ENCODE results near the gene MPST. TPM values are rescaled to one million over a fixed set of nuclear protein-coding genes. Genes with fewer than 3 reads are reported as not detected.

MPST gene
- polyA plus RNA-seq, 1 donor from 2014 or later = 56.0 TPM

DNA sequence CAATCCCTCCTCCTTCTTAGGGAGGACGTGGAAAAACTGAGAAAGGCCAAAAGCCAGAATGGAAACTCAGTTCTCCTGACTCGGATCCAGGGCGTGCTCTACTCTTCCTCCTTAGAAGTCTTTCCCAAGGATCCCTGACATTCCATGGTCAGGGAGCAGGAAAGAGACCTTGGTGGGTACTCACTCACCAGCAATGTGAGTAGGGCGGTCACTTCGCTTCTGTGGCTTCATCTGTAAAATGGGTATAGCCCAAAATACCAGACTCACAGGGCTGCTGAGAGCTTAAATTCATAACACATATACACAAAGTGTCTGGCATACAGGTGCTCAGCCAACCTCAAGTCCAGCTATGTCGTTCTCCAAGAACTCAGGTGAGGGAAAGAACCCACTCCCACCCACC lies 31.4 kb downstream of the MPST start:
- Histone ChIP-seq H3K4me3 (ENCODE audit: low read length) (peak overlapping the region; percentile 83), H3K4me2 (ENCODE audit: low read length) (no peak overlapping the region), H3K9ac (ENCODE audit: low read length) (no peak overlapping the region)

DNA sequence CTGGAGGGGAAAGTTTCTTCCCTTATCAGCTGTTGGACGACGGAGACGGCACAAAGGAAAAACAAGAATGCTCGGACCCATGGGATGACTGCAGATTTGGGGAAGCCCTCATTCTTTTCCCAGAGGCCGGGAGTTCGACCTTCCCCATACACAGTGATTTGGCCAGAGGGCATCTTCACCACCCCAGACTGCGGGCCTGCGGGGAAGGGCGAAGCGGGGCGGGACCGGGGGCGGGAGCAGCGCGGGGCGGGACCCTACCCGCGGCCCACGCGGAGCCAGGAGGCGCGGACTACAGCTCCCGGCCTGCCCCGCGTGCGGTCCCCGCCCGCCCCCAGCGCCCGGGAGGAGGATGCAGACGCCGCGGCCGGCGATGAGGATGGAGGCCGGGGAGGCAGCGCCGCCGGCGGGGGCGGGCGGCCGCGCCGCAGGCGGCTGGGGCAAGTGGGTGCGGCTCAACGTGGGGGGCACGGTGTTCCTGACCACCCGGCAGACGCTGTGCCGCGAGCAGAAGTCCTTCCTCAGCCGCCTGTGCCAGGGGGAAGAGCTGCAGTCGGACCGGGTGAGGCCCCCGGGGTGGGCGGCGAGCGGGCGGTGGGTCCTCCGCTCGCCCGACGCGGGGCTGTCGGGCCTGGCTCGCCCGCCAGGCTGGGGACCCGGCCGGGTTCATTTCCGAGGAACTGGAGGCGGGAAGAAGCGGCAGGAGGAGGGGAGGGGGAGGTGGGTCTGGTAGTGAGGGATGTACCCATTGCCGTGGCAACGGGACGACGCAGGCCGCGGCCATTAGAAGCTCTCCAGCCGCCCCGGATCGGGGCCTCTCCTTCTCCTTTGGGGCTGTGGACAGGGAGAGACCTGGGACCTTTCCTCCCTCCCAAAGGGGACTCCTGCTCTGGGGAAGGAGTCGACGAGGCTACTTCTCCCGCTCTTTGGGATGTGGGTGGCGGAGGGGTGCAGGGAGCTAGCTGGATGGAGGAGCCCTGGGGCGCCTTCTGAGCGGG lies 32.1 kb downstream of the MPST start, which contains the start of gene KCTD17:
Gene KCTD17, plus strand, starts transcription at position 352 of the 995 bp plus-strand sequence. Its CDS starts 19 bp downstream, at position 371.
- Histone ChIP-seq H3K79me2 (replicated peaks; ENCODE audit: insufficient read depth, low read length) (no peaks in the 10 kb centered on the region), H3K9ac (ENCODE audit: low read length) (peak within 1 kb of the TSS; percentile 77), H3K9me2 (ENCODE audit: insufficient read depth, low read length) (no peaks in the 10 kb centered on the region), H3K27me3 (ENCODE audit: insufficient read depth, low read depth, low read length) (no peaks in the 10 kb centered on the region), H3K4me2 (ENCODE audit: low read length) (peak within 1 kb of the TSS; percentile 80), H3F3A (ENCODE audit: insufficient read depth, low read length, poor library complexity, severe bottlenecking) (no peaks in the 10 kb centered on the region), H2AFZ (ENCODE audit: low read depth, low read length) (peak within 1 kb of the TSS; percentile 83), H3K36me3 (ENCODE audit: insufficient read depth, low read length) (no peaks in the 10 kb centered on the region), H4K20me1 (ENCODE audit: insufficient read depth) (no peaks in the 10 kb centered on the region), H3K4me3 (ENCODE audit: low read length) (peak within 1 kb of the TSS; percentile 83), H3K27ac (ENCODE audit: low read length) (no peak within 1 kb of the TSS), H3K9me3 (ENCODE audit: low read length) (no peaks in the 10 kb centered on the region)
- TF ChIP-seq EP300 (conservative IDR thresholded peaks at IDR 0.05; ENCODE audit: poor library complexity, severe bottlenecking) (peak; percentile 18), MXI1 (conservative IDR thresholded peaks at IDR 0.05; ENCODE audit: poor library complexity, severe bottlenecking) (peak; percentile 78), RAD21 (conservative IDR thresholded peaks at IDR 0.05) (peak; percentile 42), TAF1 (IDR thresholded peaks at IDR 0.05; ENCODE audit: low read depth) (peak; percentile 33), POLR2AphosphoS5 (IDR thresholded peaks at IDR 0.05) (peak; percentile 79), SMC3 (conservative IDR thresholded peaks at IDR 0.05; ENCODE audit: poor library complexity) (peak; percentile 40)
- TF ChIP-seq, protein P1, sequence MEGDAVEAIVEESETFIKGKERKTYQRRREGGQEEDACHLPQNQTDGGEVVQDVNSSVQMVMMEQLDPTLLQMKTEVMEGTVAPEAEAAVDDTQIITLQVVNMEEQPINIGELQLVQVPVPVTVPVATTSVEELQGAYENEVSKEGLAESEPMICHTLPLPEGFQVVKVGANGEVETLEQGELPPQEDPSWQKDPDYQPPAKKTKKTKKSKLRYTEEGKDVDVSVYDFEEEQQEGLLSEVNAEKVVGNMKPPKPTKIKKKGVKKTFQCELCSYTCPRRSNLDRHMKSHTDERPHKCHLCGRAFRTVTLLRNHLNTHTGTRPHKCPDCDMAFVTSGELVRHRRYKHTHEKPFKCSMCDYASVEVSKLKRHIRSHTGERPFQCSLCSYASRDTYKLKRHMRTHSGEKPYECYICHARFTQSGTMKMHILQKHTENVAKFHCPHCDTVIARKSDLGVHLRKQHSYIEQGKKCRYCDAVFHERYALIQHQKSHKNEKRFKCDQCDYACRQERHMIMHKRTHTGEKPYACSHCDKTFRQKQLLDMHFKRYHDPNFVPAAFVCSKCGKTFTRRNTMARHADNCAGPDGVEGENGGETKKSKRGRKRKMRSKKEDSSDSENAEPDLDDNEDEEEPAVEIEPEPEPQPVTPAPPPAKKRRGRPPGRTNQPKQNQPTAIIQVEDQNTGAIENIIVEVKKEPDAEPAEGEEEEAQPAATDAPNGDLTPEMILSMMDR (IDR thresholded peaks at IDR 0.05; ENCODE audit: poor library complexity, severe bottlenecking) = peak; percentile 39
- TF ChIP-seq, protein P2, sequence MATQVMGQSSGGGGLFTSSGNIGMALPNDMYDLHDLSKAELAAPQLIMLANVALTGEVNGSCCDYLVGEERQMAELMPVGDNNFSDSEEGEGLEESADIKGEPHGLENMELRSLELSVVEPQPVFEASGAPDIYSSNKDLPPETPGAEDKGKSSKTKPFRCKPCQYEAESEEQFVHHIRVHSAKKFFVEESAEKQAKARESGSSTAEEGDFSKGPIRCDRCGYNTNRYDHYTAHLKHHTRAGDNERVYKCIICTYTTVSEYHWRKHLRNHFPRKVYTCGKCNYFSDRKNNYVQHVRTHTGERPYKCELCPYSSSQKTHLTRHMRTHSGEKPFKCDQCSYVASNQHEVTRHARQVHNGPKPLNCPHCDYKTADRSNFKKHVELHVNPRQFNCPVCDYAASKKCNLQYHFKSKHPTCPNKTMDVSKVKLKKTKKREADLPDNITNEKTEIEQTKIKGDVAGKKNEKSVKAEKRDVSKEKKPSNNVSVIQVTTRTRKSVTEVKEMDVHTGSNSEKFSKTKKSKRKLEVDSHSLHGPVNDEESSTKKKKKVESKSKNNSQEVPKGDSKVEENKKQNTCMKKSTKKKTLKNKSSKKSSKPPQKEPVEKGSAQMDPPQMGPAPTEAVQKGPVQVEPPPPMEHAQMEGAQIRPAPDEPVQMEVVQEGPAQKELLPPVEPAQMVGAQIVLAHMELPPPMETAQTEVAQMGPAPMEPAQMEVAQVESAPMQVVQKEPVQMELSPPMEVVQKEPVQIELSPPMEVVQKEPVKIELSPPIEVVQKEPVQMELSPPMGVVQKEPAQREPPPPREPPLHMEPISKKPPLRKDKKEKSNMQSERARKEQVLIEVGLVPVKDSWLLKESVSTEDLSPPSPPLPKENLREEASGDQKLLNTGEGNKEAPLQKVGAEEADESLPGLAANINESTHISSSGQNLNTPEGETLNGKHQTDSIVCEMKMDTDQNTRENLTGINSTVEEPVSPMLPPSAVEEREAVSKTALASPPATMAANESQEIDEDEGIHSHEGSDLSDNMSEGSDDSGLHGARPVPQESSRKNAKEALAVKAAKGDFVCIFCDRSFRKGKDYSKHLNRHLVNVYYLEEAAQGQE (IDR thresholded peaks at IDR 0.05; ENCODE audit: borderline replicate concordance) = peak; percentile 36

More for the DNA sequence above, 31.4 kb downstream of the MPST start:
- Histone ChIP-seq H3F3A (ENCODE audit: insufficient read depth, low read length, poor library complexity, severe bottlenecking) (no peaks in the 10 kb centered on the region), H3K27me3 (ENCODE audit: insufficient read depth, low read depth, low read length) (no peaks in the 10 kb centered on the region), H3K36me3 (ENCODE audit: insufficient read depth, low read length) (no peaks in the 10 kb centered on the region), H2AFZ (ENCODE audit: low read depth, low read length) (no peak overlapping the region), H3K79me2 (replicated peaks; ENCODE audit: insufficient read depth, low read length) (no peaks in the 10 kb centered on the region), H3K27ac (ENCODE audit: low read length) (no peak overlapping the region), H3K9me3 (ENCODE audit: low read length) (no peaks in the 10 kb centered on the region), H4K20me1 (ENCODE audit: insufficient read depth) (no peaks in the 10 kb centered on the region), H3K9me2 (ENCODE audit: insufficient read depth, low read length) (no peaks in the 10 kb centered on the region)
- no peak for TF ChIP-seq EP300 (conservative IDR thresholded peaks at IDR 0.05; ENCODE audit: poor library complexity, severe bottlenecking)
- no peak for TF ChIP-seq EZH2 (IDR thresholded peaks at IDR 0.05; ENCODE audit: borderline replicate concordance, insufficient read depth, low read length, poor library complexity, severe bottlenecking)
- TF ChIP-seq, protein P2 (IDR thresholded peaks at IDR 0.05; ENCODE audit: borderline replicate concordance) = no peak
- TF ChIP-seq RAD21 (conservative IDR thresholded peaks at IDR 0.05) = no peak
- no peak for TF ChIP-seq SMC3 (conservative IDR thresholded peaks at IDR 0.05; ENCODE audit: poor library complexity)
- no peak for TF ChIP-seq POLR2AphosphoS5 (IDR thresholded peaks at IDR 0.05)
- no peak for TF ChIP-seq TAF1 (IDR thresholded peaks at IDR 0.05; ENCODE audit: low read depth)
- no peak for TF ChIP-seq MXI1 (conservative IDR thresholded peaks at IDR 0.05; ENCODE audit: poor library complexity, severe bottlenecking)
- TF ChIP-seq, protein P1 (IDR thresholded peaks at IDR 0.05; ENCODE audit: poor library complexity, severe bottlenecking) = no peak
